NCI-H446 (cell line): Measurements from ENCODE around the gene TMEM165.

ENCODE experiments used
- DNase-seq, 2 experiments: peaks; one replicate each; lab custom pipeline; 2025; lab: John Stamatoyannopoulos, UW

The TMEM165 gene

GRCh38 chr4:55367084-55367722 is 28.6 kb upstream of the TMEM165 start:
- DNase-seq = no peak

GRCh38 chr4:55369968-55370367 is 25.8 kb upstream of the TMEM165 start:
- DNase-seq = no peak

- DNase-seq = no peak
Measured at GRCh38 chr4:55372259-55372658, 23.5 kb upstream of the TMEM165 start.

GRCh38 chr4:55373461-55373860 is 22.3 kb upstream of the TMEM165 start:
- DNase-seq = no peak

- no peak for DNase-seq
Measured at GRCh38 chr4:55376698-55377097, 19.1 kb upstream of the TMEM165 start.

GRCh38 chr4:55378617-55379467 is 16.9 kb upstream of the TMEM165 start:
- DNase-seq = no peak

- no peak for DNase-seq
Measured at GRCh38 chr4:55380576-55380975, 15.2 kb upstream of the TMEM165 start.

GRCh38 chr4:55381502-55381901 is 14.3 kb upstream of the TMEM165 start:
- DNase-seq = no peak

GRCh38 chr4:55382488-55383003 is 13.2 kb upstream of the TMEM165 start:
- DNase-seq = no peak

- no peak for DNase-seq
Measured at GRCh38 chr4:55385201-55385649, 10.5 kb upstream of the TMEM165 start.

GRCh38 chr4:55386073-55386472 is 9.7 kb upstream of the TMEM165 start:
- peak in 1 of 2 experiments; percentile 18 for DNase-seq

- DNase-seq = no peak
Measured at GRCh38 chr4:55386840-55387239, 8.9 kb upstream of the TMEM165 start.

- no peak for DNase-seq
Measured at GRCh38 chr4:55393461-55394320, 2.1 kb upstream of the TMEM165 start.

GRCh38 chr4:55395218-55395528 is 584 bp upstream of the TMEM165 start:
- no peak for DNase-seq

GRCh38 chr4:55396308-55397125 is 760 bp downstream of the TMEM165 start:
- DNase-seq = peak in 1 of 2 experiments; percentile 52

- no peak for DNase-seq
Measured at GRCh38 chr4:55397126-55397436, 1.3 kb downstream of the TMEM165 start.

GRCh38 chr4:55397520-55398321 is 2.0 kb downstream of the TMEM165 start:
- DNase-seq = no peak

GRCh38 chr4:55398461-55398860 is 2.7 kb downstream of the TMEM165 start:
- DNase-seq = no peak

GRCh38 chr4:55398966-55399365 is 3.2 kb downstream of the TMEM165 start:
- DNase-seq = no peak

GRCh38 chr4:55399581-55399980 is 3.8 kb downstream of the TMEM165 start:
- peak in 1 of 2 experiments; percentile 10 for DNase-seq

GRCh38 chr4:55405073-55405472 is 9.3 kb downstream of the TMEM165 start:
- DNase-seq = no peak
